Gastrocnemius medialis (tissue), 4 donors: ENCODE data around the gene TUBB. TPM values are rescaled to one million over a fixed set of nuclear protein-coding genes. Genes with fewer than 3 reads are reported as not detected.
A peak's percentile ranks its signal among the peaks of the same experiment; 100 is the strongest.

Source experiments
- ATAC-seq, 2 donors: fragments of 150-250 bp; one replicate each; pipeline ENCODE4 v1.9.1; 2016
- DNase-seq, 2 donors: peaks; one replicate each; pipeline ENCODE4 v3.0.0-alpha.2; 2019
- H3K27ac ChIP-seq, 4 donors: fragments of 200-600 bp; sonication (generic); 1 replicate in 1 of 4; 2 replicates in 3 of 4; pipeline ENCODE4 v1.5.1; 2016 to 2018; ENCODE audit warnings: mild to moderate bottlenecking in 2 of 4, moderate library complexity in 1 of 4
- H3K27me3 ChIP-seq, 3 donors: fragments of 200-600 bp; sonication (generic) in 2 of 3; 1 replicate in 1 of 3; 2 replicates in 2 of 3; pipeline versions ENCODE4 v1.5.1 to v1.6.0; 2016 to 2019; ENCODE audit warnings: mild to moderate bottlenecking in 1 of 3, moderate library complexity in 1 of 3
- H3K36me3 ChIP-seq, 2 donors: fragments of 200-600 bp; sonication (generic) in 1 of 2; one replicate each; pipeline ENCODE4 v1.5.1; 2017 to 2018
- H3K4me1 ChIP-seq, 2 donors: fragments of 200-600 bp; sonication (generic) in 1 of 2; one replicate each; pipeline ENCODE4 v1.5.1; 2016 to 2017; ENCODE audit warnings: mild to moderate bottlenecking in 2 of 2
- H3K4me3 ChIP-seq, 4 donors: fragments of 200-600 bp; sonication (generic) in 3 of 4; 1 replicate in 1 of 4; 2 replicates in 3 of 4; pipeline ENCODE4 v1.5.1; 2016 to 2019; ENCODE audit warnings: mild to moderate bottlenecking in 2 of 4
- H3K9me3 ChIP-seq, 3 donors: fragments of 200-600 bp; sonication (generic) in 2 of 3; 1 replicate in 1 of 3; 2 replicates in 2 of 3; pipeline ENCODE4 v1.5.1; 2016 to 2019
- CTCF ChIP-seq, 5 experiments: fragments of 450-650 bp in 3 of 5; fragments of 200-600 bp in 2 of 5; sonication (generic) in 2 of 5; IDR thresholded peaks in 4 of 5; conservative IDR thresholded peaks in 1 of 5; 1 replicate in 4 of 5; 2 replicates in 1 of 5; pipeline ENCODE4 v1.5.1; 2016 to 2019; ENCODE audit warnings: antibody characterized with exemption in 5 of 5, mild to moderate bottlenecking in 3 of 5, moderate library complexity in 3 of 5
- POLR2A ChIP-seq, 2 donors: fragments of 450-650 bp; IDR thresholded peaks; one replicate each; pipeline ENCODE4 v1.6.1; 2017; ENCODE audit warnings: antibody characterized with exemption in 2 of 2, mild to moderate bottlenecking in 2 of 2, moderate library complexity in 2 of 2
- in situ Hi-C, 4 donors: fragments of 200-750 bp; cut with MboI; loops; one replicate each; pipeline versions ENCODE4 v1.15.0 to v1.8.0; 2017; ENCODE audit warnings: low sequenced_read_pairs in 4 of 4
- intact Hi-C: fragments of 100-400 bp; cut with DNase I; formaldehyde crosslinking; loops from one replicate; pipeline ENCODE4 v1.15.1; 2023; ENCODE audit warnings: low total_unique reads
- total RNA-seq, 4 donors: library from RNA; depleted of rRNA; stranded (reverse); fragments of >200 nt; gene quantifications; one replicate each; pipeline versions ENCODE4 v1.1.0 to v1.2.3, GENCODE V29; 2016

Gene TUBB
- total RNA-seq, 4 donors from 2014 or later: 79.7 to 294 (median 193) TPM

GRCh38 chr6:30700340-30700739 lies 19.8 kb upstream of the TUBB start:
- peaks cover 3 to 12% of the 10 kb centered on the region in 2 donors for H3K4me1 ChIP-seq
- H3K36me3 ChIP-seq: peaks cover 0 to 36% of the 10 kb centered on the region in 2 donors
- intact Hi-C loops: loop anchor here (2.0 kb wide), 1 partner anchor 14 kb away; no protein-coding TSS in a partner anchor
- TF ChIP-seq CTCF (IDR thresholded peaks at IDR 0.05 in 4 of 5, conservative IDR thresholded peaks at IDR 0.05 in 1 of 5): no peak
- no peak for TF ChIP-seq POLR2A (IDR thresholded peaks at IDR 0.05)
- DNase-seq: no peak
- in situ Hi-C loops: no loop called here
- ATAC-seq: no peak
- H3K4me3 ChIP-seq: no peak overlapping the region
- no peak overlapping the region for H3K27ac ChIP-seq
- no peaks in the 10 kb centered on the region for H3K9me3 ChIP-seq
- no peaks in the 10 kb centered on the region for H3K27me3 ChIP-seq

- Histone ChIP-seq H3K27ac (no peak overlapping the region), H3K36me3 (peaks cover 0 to 50% of the 10 kb centered on the region in 2 donors), H3K4me1 (peaks cover 7 to 10% of the 10 kb centered on the region in 2 donors), H3K27me3 (no peaks in the 10 kb centered on the region), H3K4me3 (no peak overlapping the region), H3K9me3 (no peaks in the 10 kb centered on the region)
- TF ChIP-seq POLR2A (IDR thresholded peaks at IDR 0.05) (no peak), CTCF (IDR thresholded peaks at IDR 0.05 in 4 of 5, conservative IDR thresholded peaks at IDR 0.05 in 1 of 5) (no peak)
- intact Hi-C loops: no loop called here
- DNase-seq: no peak
- in situ Hi-C loops: no loop called here
- ATAC-seq: no peak
These were observed 17.1 kb upstream of the TUBB start for GRCh38 chr6:30703011-30703410.

GRCh38 chr6:30703821-30704220 lies 16.3 kb upstream of the TUBB start:
- peaks cover 7 to 10% of the 10 kb centered on the region in 2 donors for H3K4me1 ChIP-seq
- no peak overlapping the region for H3K4me3 ChIP-seq
- in situ Hi-C loops: no loop called here
- no peaks in the 10 kb centered on the region for H3K27me3 ChIP-seq
- ATAC-seq (no peak), DNase-seq (no peak)
- no peaks in the 10 kb centered on the region for H3K9me3 ChIP-seq
- peaks cover 0 to 57% of the 10 kb centered on the region in 2 donors for H3K36me3 ChIP-seq
- intact Hi-C loops: no loop called here
- no peak overlapping the region for H3K27ac ChIP-seq
- TF ChIP-seq POLR2A (IDR thresholded peaks at IDR 0.05) (no peak), CTCF (IDR thresholded peaks at IDR 0.05 in 4 of 5, conservative IDR thresholded peaks at IDR 0.05 in 1 of 5) (no peak)

- Histone ChIP-seq H3K27me3 (no peaks in the 10 kb centered on the region), H3K4me1 (peaks cover 7 to 10% of the 10 kb centered on the region in 2 donors), H3K4me3 (no peak overlapping the region), H3K27ac (peak overlapping the region; percentile 10 to 77 (median 67)), H3K36me3 (peaks cover 0 to 63% of the 10 kb centered on the region in 2 donors), H3K9me3 (no peaks in the 10 kb centered on the region)
- TF ChIP-seq POLR2A (IDR thresholded peaks at IDR 0.05) (no peak), CTCF (IDR thresholded peaks at IDR 0.05 in 4 of 5, conservative IDR thresholded peaks at IDR 0.05 in 1 of 5) (no peak)
- ATAC-seq: peak; percentile 59 to 98
- in situ Hi-C loops (no loop called here), intact Hi-C loops (no loop called here)
- peak in 1 of 2 donors; percentile 70 for DNase-seq
These were observed 14.5 kb upstream of the TUBB start for GRCh38 chr6:30705620-30706019.
